COLO829 (cell line): ENCODE measurements around the gene MCF2L.
"Not testable (repeated sequence)": the region's sequence is repeated elsewhere in the genome, so short reads cannot be mapped to it uniquely, and the experiment has no call there.

ENCODE experiments used
- DNase-seq: peaks from one replicate; pipeline ENCODE4 v3.0.0; 2012; ENCODE audit warnings: low spot score

Gene MCF2L

DNA sequence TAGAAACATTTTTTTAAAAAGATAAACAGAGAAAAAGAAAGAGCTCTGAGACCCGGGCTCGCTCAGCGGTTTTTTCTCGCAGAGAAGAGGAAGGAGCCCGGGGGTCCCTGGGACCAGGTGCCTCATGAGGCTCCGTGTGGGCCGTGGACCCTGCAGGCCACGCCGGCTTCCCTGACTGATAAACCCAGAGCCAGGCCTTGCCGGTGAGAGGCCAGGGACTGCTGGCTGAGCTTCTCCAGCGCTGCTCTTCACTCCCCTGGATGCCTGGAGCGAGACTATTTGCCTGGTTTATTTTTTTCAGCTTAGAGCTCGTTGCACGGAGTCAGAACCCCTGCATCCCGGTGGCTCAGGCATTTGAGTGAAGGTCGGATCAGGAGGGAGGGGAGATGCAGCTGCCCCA lies 83.2 kb downstream of the MCF2L start:
- DNase-seq = no peak

DNA sequence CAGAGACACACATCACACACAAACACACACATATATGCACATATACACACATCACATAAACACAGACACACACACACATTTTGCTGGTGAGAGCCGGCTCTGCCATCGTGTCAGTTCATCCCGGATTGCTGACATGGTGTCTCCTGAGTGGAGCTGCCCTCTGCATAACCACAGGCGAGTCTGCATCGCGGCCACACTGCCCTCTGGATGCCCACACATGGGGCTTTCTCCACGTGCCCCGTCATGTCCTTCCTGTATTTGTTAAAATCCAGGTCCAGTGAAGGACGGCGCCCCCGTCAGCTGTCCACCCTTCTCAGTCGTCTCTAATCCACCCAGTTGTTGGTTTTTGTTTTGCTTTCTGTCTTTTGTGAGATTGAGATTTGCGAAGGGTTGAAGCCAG lies 84.0 kb downstream of the MCF2L start:
- no peak for DNase-seq

DNA sequence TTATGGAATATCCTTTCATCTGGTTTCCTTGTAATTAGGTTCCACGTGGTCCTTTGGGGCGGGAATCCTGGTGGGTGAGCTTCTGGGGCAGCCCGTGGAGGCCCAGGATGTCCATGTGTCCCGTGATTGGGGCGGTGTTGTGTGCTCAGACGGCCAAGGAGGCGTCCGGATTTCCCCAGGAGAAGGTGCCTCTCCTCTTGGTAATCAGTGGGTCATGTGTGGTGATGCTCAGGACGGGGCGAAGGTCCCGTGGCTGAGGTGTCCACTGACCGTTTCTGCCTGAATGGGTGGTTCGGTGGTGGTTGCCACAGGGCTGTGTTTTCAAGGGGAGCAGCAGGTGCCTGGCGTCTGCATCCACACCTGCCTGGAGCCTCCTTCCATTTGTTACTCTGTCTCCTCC lies 84.4 kb downstream of the MCF2L start:
- DNase-seq = no peak

DNA sequence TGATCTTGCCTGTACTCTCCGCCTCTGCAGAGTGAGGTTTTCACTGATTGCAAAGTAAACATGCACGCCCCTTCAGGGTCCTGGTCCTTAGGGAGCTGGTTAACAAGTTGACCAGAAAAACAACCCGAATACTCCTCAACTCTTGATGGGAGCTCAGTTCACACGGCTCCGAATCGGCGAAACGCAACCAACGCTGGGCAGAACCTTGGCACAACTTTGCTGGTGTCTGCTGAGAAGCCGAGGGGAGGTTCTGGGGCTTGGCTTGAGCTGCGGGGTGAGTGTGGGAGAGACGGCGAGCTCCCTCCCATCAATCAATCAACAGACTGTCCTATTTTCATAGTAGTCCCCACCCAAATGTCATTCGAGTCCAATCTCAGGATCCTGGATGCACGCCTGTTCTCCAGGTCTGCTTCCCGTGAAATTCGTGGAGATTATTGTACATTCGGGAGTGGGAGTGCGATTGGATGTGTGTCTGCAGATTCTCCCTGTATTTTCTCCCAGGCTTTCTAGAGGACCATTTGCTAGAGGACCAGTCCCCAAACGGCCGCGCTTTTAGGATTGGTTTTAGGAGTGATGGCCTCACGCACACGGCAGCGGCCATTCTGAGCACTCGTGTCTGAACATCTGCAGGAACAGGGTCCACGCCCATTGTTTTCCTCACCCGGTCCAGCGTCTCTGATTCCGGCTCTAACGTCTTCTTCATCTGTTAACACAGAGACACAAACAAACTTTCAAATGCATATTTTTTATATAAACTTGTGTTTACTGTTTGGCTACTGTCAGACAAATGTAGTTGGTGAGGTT lies 85.0 kb downstream of the MCF2L start:
- no peak for DNase-seq

DNA sequence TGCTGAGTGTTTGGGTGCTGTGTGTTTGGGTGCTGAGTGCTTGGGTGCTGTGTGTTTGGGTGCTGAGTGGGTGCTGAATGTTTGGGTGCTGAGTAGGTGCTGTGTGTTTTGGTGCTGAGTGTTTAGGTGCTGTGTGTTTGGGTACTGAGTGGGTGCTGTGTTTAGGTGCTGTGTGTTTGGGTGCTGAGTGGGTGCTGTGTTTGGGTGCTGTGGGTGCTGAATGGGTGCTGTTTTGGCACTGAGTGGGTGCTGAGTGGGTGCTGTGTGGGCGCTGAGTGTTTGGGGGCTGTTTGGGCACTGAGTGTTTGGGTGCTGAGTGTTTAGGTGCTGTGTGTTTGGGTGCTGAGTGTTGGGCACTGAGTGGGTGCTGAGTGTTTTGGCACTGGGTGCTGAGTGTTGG lies 88.1 kb downstream of the MCF2L start:
- DNase-seq = no peak

DNA sequence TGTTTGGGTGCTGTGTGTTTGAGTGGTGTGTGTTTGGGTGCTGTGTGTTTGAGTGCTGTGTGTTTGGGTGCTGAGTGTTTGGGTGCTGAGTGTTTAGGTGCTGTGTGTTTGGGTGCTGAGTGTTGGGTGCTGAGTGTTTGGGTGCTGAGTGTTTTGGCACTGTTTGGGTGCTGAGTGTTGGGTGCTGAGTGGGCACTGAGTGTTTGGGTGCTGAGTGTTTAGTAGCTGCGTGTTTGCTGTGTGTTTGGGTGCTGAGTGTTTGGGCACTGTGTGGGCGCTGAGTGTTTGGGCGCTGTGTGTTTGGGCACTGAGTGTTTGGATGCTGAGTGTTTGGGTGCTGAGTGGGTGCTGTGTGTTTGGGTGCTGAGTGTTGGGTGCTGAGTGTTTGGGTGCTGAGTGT lies 88.5 kb downstream of the MCF2L start:
- not testable (repeated sequence) for DNase-seq

DNA sequence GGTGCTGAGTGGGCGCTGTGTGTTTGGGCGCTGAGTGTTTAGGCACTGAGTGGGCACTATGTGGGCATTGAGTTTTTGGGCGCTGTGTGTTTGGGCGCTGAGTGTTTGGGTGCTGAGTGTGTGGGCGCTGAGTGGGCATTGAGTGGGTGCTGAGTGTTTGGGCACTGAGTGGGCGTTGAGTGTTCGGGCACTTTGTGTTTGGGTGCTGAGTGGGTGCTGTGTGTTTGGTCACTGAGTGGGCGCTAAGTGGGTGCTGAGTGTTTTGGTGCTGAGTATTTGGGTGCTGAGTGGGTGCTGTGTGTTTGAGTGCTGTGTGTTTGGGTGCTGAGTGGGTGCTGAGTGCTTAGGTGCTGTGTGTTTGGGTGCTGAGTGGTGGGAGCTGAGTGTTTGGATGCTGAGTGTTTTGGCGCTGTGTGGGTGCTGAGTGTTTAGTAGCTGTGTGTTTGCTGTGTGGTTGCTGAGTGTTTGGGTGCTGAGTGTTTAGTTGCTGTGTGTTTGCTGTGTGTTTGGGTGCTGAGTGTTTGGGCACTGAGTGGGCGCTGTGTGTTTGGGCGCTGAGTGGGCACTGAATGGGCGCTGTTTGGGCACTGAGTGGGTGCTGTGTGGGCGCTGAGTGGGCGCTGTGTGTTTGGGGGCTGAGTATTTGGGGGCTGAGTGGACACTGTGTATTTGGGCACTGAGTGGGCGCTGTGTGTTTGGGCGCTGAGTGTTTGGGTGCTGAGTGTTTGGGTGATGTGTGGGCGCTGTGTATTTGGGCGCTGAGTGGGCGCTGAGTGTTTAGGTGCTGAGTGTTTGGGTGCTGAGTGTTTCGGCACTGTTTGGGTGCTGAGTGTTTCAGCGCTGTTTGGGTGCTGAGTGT lies 89.3 kb downstream of the MCF2L start:
- DNase-seq = no peak

DNA sequence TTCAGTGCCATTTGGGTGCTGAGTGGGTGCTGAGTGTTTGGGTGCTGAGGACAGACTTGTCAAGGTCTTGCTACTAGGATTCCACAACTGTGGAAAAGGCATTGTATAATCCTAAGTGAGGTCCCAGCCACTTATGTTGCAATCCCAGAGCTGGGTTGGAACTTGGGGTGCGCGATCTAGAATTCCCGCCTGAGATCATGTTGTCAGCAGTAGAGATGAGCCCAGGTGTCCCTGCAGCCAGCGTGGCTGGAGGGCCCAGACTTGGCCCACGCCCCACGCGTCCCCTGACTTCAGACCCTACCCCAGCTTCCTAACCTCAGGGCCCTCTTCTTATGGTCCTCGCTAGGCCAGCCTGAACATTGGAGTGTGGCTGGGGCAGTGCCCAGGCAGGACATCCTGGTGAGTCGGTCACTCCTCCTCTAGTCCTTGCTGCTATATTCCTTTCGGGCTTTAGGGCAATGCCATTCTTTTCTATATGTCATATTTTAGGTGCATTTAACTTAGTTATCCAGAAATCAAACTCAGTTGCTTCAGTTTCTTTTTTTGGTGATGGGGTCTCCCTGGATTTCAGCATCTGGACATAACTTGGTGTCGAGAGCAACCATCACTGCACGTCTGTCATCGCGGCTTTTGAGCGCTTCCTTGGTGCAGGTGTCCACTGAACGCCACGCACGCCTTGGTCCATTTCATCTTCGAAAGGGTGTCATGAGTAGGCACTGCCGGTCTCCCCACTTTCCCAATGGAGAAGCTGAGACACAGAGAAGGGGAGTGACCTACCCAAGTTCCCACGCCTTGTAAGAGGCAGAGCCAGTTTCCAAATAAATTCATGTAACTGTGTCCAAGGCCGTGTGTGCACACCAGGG lies 90.2 kb downstream of the MCF2L start:
- no peak for DNase-seq

DNA sequence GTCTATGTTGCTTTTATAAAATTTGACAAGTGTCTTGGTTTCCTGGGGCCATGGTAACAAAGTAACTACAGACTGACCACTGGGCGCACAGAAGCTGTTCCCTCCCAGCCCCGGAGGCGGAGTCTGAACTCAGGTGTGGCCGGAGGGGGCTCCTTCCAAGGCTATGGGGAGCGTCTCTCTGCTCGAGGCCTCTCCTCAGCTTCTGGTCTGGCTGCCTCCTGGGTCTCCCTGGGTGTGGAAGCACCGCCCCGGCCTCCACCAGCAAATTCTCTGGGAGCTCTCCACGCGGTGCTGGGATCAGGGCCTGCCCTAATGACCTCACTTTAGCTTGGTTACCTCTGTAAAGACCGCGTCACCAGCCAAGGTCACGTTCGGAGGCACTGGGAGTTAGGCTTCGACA lies 90.9 kb downstream of the MCF2L start:
- DNase-seq = no peak

DNA sequence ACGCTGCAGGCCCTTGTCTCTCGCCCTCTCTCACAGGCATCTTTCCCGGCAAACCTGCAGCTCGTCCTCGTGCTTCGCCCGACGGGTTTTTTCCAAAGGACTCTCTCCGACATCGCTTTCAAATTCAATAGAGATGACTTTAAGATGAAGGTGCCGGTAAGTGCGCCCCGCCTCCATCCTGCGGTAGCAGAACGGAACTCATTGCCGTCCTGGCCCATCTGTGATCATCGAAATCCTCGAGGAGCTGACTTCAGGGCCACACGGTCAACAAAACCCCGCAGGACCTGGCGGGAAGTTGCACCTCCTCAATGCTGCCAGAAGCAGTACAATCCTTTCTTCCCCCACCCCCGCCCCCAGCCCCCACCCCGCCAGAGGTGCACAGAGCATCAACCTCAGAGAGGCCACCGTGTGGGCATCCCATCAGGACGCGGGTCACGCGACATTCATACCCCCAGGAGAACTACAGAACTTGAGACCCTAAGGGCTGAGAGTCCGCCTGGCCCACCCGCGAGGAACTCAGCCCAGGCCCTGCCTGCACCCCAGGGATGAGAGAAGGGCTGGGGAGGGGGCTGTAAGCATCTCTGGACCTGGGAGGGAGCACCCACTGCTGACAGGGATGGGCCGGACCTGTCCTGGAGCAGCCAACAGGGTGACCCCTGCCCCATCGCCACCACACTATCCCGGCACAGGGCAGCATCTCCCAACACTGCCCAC lies 91.7 kb downstream of the MCF2L start:
- DNase-seq = no peak

DNA sequence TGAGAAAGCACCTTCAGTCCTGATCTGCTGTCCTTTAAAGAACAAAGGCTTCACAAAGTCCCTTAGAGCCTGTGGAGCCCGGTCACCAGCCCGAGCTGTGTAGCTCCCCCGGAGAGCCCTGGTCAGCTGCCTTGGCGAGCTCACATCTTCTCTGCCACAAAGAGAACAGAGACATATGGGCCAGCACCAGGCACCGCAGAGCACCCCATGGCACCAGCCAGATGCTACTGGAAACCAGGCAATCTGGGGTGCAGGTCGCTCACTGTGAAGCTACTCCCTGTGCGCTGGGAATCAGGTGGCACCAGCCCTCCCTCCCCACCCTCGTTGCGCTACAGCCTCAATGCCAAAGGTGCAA lies 92.2 kb downstream of the MCF2L start:
- no peak for DNase-seq

DNA sequence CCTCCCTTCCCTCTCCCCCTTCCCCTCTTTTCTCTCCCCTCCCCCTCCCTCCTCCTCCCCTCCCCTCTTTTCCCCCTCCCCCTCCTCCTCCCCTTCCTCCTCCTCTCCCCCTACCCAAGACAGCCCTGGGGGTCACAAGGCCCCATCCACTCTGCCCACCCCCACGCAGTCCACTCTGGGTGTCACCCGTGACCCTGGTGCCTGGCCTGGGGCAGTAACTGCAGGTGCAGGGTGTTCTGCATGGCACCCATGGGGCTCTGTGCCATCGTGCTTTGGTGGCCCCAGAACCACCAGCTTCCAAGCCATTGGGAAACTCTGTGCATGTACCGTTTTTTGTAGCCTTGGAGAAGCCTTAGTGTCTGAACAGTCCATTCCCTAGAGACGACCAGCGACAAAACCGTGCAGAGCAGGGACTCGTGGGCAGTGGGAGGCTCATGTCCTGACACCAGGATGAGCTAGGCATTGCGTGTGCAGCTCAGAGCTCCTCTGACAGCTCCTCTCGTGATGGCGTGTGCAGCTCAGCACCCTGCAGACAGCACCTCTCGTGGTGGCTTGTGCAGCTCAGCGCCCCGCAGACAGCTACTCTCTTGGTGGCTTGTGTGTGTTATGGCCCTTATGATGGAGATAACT lies 92.9 kb downstream of the MCF2L start:
- DNase-seq = no peak

DNA sequence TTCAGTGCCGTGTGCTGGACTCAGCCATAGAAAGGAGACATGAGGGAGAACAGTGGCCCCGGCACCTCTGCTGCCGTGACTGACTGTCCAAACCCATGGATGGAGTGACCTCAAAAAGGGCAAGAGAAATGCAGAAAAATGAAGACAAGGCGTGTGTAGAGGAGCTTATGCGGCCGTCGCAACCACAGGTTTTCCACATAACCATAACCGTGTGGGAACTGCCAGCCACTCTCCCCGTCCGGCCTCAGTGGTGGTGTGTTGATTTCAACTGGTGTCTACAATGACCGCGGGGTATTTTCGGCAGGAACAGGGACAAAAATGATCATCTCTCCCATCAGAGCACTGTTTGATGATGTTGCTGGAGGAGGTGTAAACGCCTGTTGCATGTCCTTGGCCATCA lies 93.7 kb downstream of the MCF2L start:
- DNase-seq = no peak

DNA sequence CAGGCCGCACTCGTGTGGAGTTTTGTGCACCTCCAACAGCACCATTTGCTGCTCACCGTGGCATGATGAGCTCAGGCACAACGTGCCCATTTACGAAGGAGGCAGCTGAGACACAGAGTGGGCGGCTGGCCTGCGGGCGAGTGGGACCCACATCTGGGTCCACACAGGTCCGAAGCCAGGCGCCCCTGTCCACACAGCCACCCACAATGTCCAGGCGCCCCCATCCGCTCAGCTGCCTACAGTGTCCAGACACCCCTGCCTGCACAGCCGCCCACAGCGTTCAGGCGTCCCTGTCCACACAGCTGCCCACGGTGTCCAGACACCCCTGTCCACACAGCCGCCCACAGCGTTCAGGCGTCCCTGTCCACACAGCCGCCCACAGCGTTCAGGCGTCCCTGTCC lies 94.1 kb downstream of the MCF2L start:
- DNase-seq = no peak

DNA sequence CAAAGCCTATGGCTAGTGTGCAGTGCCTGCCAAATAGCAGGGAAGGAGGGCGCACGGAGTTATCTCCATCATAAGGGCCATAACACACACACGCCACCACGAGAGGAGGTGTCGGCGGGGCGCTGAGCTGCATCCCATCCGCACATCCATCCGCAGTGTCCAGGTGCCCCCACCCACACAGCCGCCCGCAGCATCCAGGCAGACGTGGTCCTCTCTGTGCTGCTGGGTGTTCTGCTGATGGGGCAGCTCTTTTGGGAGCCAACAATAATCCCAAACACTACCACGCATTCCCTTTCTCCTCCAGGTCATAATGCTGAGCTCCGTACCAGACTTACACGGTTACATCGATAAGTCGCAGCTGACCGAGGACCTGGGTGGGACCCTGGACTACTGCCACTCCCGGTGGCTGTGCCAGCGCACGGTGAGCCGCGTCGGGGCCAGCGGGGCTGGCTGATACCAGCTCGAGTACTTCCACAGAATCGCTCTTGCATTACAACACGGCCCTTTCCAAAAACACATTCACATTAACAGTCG lies 95.1 kb downstream of the MCF2L start:
- no peak for DNase-seq

DNA sequence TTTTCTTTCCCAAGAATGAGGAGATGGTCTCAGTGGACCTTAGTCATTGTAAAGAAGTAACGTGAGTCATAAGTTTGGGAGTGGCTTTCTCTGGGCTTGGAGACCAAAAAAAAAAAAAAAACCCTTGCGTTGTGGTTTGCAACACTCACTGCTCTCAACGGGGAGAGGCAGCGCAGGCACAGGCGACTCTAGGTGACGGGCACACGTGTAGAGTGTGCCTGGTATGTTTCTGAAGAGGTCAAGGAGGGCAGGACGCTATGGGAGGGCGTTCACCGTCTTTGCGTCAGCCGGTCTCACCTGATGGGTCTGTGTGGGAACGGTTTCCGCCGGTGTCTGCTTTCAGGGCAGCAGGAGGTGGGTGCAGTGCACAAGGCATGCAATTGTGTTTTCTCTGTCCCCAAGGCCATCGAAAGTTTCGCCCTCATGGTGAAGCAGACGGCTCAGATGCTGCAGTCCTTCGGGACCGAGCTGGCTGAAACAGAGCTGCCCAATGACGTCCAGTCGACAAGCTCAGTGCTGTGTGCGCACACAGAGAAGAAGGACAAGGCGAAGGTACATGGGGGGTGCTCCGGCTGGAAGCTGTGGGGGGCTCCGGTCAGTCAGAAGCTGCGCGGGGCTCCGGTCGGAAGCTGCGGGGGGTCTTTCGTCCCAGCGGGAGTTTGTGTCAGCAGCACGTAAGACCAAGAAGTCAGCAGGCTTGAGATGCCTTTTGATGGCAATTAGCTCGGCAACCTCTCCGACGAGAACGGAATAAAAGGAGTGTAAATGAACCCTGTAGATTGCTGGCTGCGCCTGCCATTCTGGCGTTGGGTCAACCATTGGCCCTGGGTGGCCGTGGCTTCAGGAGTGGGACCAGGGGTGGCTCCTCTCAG lies 95.8 kb downstream of the MCF2L start:
- no peak for DNase-seq

DNA sequence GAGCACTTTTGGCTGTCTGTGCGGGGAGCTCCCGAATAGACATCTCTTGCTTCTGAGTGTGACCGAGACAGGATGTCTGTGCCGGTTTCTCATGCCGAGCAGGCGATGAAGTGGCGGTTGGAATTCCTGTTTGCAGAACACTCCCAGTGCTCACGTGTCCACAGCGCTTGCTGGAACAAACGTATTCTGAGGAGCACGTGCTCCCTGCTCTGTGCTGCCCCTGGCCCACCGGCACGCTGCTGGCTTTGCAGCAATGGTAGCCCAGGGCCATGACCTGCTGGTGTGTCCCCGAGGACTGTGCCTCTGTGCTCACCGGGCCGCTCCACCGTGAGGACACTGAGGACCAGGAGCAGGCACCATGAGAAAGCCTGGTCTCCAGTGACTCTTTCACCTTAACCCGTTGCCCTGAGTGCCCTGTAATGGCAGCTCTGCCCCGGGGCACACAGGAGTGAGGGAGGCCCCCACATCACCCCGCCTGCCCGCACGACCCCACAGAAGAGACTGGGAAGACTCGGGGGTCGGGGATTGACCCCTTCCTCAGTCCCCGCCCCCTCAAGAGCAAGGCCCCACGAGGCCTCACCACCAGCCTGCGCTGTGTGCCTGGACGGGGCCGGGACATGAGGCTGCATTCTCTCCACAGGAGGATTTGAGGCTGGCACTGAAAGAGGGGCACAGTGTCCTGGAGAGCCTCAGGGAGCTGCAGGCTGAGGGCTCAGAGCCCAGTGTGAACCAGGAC lies 96.6 kb downstream of the MCF2L start:
- no peak for DNase-seq

DNA sequence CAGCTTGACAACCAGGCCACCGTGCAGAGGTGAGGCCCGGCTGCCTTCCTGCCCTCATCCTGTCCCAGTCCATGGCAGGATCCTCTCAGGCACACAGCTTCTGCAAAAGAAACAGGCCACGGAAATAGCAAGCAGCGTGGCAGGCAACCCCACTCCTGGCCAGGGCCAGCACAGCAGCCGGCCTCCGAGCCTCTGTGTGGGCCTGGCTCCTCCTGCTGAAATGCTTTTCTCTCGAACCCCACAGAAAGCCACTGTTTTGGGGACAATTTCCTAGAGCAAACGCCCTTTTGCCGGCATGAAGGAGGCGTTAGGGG lies 97.1 kb downstream of the MCF2L start:
- DNase-seq = no peak

DNA sequence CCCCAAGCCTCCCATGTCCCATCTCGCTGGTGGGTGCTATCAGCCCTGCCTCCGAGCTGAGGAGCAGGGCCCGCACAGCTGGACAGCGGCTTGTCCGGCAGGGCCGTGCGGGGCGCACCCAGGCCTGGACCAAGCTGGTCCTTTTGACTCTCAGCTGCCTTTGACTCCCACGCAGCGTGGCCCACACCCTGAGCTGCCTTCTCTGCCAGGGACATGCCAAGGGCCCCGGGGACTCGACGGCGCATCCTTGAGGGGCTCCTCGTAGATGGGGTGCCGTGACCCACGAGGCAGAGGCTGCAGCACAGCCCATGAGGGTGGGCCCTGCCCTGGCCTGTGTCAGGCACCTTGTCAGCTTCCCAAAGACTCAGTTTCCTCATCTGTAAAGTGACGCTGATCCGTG lies 97.7 kb downstream of the MCF2L start:
- DNase-seq = no peak
